ENCODE measurements around the gene GAS7. TPM values are rescaled to one million over a fixed set of nuclear protein-coding genes. Genes with fewer than 3 reads are reported as not detected.

Gene GAS7
- total and polyA plus RNA-seq, 2 of the 13 experiments (the other 11 are each of a cell fraction or from before 2014, with no cell fraction given), result 1.0 to 5.2 TPM

DNA sequence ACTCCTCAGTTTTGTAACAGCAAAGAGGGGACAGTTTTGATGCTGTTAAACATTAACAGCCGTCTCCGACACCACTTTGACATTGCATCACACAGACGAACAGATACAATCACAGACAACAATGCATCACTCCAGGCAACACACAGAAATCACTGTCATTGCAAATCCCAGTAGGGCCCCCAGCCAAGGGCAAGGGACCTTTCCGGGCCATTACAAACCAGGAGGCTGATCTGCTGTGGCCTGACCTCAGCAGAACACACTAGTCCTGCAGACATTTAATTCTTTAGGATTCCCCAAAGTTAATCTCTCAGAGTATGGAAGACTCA is 157.2 kb downstream of the GAS7 start (continued):
- TF ChIP-seq, protein P1, sequence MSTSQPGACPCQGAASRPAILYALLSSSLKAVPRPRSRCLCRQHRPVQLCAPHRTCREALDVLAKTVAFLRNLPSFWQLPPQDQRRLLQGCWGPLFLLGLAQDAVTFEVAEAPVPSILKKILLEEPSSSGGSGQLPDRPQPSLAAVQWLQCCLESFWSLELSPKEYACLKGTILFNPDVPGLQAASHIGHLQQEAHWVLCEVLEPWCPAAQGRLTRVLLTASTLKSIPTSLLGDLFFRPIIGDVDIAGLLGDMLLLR (CRISPR knock-in tag; IDR thresholded peaks at IDR 0.05), result no peak
- TF ChIP-seq RARA (CRISPR knock-in tag; IDR thresholded peaks at IDR 0.05) (peak; percentile 13; the same call in 1 of the 2 replicates), MZF1 (CRISPR knock-in tag; IDR thresholded peaks at IDR 0.05; ENCODE audit: borderline replicate concordance) (no peak), ONECUT2 (CRISPR knock-in tag; IDR thresholded peaks at IDR 0.05) (no peak), ZFP37 (CRISPR knock-in tag; IDR thresholded peaks at IDR 0.05; ENCODE audit: borderline replicate concordance) (no peak), EHMT2 (IDR thresholded peaks at IDR 0.05; ENCODE audit: borderline replicate concordance, low read depth, low read length) (no peak), ZFP36L1 (CRISPR knock-in tag; IDR thresholded peaks at IDR 0.05) (no peak), ZNF83 (CRISPR knock-in tag; IDR thresholded peaks at IDR 0.05; ENCODE audit: borderline replicate concordance) (no peak), NFKB2 (CRISPR knock-in tag; IDR thresholded peaks at IDR 0.05; ENCODE audit: borderline replicate concordance) (no peak), FOXK1 (CRISPR knock-in tag; IDR thresholded peaks at IDR 0.05; ENCODE audit: borderline replicate concordance, low read depth) (peak; percentile 52; the same call in 1 of the 2 replicates), ZNF839 (CRISPR knock-in tag; IDR thresholded peaks at IDR 0.05; ENCODE audit: borderline replicate concordance) (no peak), ZNF816 (CRISPR knock-in tag; IDR thresholded peaks at IDR 0.05; ENCODE audit: borderline replicate concordance) (no peak), MEIS1 (CRISPR knock-in tag; IDR thresholded peaks at IDR 0.05; ENCODE audit: borderline replicate concordance) (no peak), ZNF44 (CRISPR knock-in tag; IDR thresholded peaks at IDR 0.05) (no peak), KLF11 (CRISPR knock-in tag; IDR thresholded peaks at IDR 0.05) (no peak), NR2F1 (CRISPR knock-in tag; IDR thresholded peaks at IDR 0.05) (no peak), ZNF260 (CRISPR knock-in tag; IDR thresholded peaks at IDR 0.05; ENCODE audit: borderline replicate concordance, low read depth) (no peak), FOSL1 (CRISPR knock-in tag; IDR thresholded peaks at IDR 0.05; ENCODE audit: borderline replicate concordance) (no peak)
- TF ChIP-seq, protein P2, sequence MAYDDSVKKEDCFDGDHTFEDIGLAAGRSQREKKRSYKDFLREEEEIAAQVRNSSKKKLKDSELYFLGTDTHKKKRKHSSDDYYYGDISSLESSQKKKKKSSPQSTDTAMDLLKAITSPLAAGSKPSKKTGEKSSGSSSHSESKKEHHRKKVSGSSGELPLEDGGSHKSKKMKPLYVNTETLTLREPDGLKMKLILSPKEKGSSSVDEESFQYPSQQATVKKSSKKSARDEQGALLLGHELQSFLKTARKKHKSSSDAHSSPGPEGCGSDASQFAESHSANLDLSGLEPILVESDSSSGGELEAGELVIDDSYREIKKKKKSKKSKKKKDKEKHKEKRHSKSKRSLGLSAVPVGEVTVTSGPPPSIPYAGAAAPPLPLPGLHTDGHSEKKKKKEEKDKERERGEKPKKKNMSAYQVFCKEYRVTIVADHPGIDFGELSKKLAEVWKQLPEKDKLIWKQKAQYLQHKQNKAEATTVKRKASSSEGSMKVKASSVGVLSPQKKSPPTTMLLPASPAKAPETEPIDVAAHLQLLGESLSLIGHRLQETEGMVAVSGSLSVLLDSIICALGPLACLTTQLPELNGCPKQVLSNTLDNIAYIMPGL (CRISPR knock-in tag; IDR thresholded peaks at IDR 0.05; ENCODE audit: borderline replicate concordance in 1 of 2, low read depth in 1 of 2), result no peak
- TF ChIP-seq, protein P3, sequence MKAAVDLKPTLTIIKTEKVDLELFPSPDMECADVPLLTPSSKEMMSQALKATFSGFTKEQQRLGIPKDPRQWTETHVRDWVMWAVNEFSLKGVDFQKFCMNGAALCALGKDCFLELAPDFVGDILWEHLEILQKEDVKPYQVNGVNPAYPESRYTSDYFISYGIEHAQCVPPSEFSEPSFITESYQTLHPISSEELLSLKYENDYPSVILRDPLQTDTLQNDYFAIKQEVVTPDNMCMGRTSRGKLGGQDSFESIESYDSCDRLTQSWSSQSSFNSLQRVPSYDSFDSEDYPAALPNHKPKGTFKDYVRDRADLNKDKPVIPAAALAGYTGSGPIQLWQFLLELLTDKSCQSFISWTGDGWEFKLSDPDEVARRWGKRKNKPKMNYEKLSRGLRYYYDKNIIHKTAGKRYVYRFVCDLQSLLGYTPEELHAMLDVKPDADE (CRISPR knock-in tag; IDR thresholded peaks at IDR 0.05), result no peak
- TF ChIP-seq, protein P4, sequence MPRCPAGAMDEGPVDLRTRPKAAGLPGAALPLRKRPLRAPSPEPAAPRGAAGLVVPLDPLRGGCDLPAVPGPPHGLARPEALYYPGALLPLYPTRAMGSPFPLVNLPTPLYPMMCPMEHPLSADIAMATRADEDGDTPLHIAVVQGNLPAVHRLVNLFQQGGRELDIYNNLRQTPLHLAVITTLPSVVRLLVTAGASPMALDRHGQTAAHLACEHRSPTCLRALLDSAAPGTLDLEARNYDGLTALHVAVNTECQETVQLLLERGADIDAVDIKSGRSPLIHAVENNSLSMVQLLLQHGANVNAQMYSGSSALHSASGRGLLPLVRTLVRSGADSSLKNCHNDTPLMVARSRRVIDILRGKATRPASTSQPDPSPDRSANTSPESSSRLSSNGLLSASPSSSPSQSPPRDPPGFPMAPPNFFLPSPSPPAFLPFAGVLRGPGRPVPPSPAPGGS (CRISPR knock-in tag; IDR thresholded peaks at IDR 0.05), result no peak
